T47D (cell line): ENCODE measurements around the gene ZNF853.
"Not testable (repeated sequence)": the region's sequence is repeated elsewhere in the genome, so short reads cannot be mapped to it uniquely, and the experiment has no call there.

Experiments used
- DNase-seq, 2 experiments: peaks; one replicate each; pipeline versions ENCODE4 v3.0.0 to v3.0.0-alpha.2; 2011 to 2012; ENCODE audit warnings: low read depth in 1 of 2, low spot score in 1 of 2
- JUND ChIP-seq: IDR thresholded peaks from 2 replicates; pipeline ENCODE4 v1.6.1; 2012; ENCODE audit warnings: low read depth
- in situ Hi-C: cut with HindIII; loops from 2 replicates; pipeline ENCODE4 v1.10.0; 2016; ENCODE audit warnings: low sequenced_read_pairs, low pct_unique_long_range_greater_than_20kb

ZNF853 gene

GRCh38 chr7:6634021-6634420 is 18.6 kb downstream of the ZNF853 start:
- DNase-seq, result no peak
- no peak for TF ChIP-seq JUND
- in situ Hi-C loops, result no loop called here

- DNase-seq, in situ Hi-C loops: not testable (repeated sequence)
Measured at GRCh38 chr7:6634971-6635370, 19.6 kb downstream of the ZNF853 start.

GRCh38 chr7:6636741-6637543 is 21.5 kb downstream of the ZNF853 start, which contains the start of gene ZNF316:
TSS of gene ZNF316 (plus strand) at chr7:6637318. CDS start at chr7:6642410, 5,092 bp downstream.
- TF ChIP-seq JUND, result no peak
- DNase-seq, result peak; percentile 82 to 97
- in situ Hi-C loops, result no loop called here

GRCh38 chr7:6637544-6638229 is 22.3 kb downstream of the ZNF853 start:
- DNase-seq, result peak; percentile 32 to 83

GRCh38 chr7:6639032-6639431 is 23.6 kb downstream of the ZNF853 start:
- no peak for DNase-seq
- no peak for TF ChIP-seq JUND
- in situ Hi-C loops, result no loop called here

More at GRCh38 chr7:6637544-6638229, 22.3 kb downstream of the ZNF853 start:
- in situ Hi-C loops, result no loop called here
- TF ChIP-seq JUND, result no peak

- TF ChIP-seq JUND, result no peak
- no peak for DNase-seq
- in situ Hi-C loops, result no loop called here
Measured at GRCh38 chr7:6639627-6640026, 24.2 kb downstream of the ZNF853 start.

- TF ChIP-seq JUND, result no peak
- in situ Hi-C loops, result no loop called here
- no peak for DNase-seq
Measured at GRCh38 chr7:6640246-6640721, 24.9 kb downstream of the ZNF853 start.

GRCh38 chr7:6641305-6642035 is 26.1 kb downstream of the ZNF853 start:
- no peak for TF ChIP-seq JUND
- no peak for DNase-seq
- in situ Hi-C loops, result no loop called here

- no peak for TF ChIP-seq JUND
- DNase-seq, result no peak
- in situ Hi-C loops, result no loop called here
Measured at GRCh38 chr7:6642239-6642839, 26.9 kb downstream of the ZNF853 start.

GRCh38 chr7:6642861-6643640 is 27.6 kb downstream of the ZNF853 start:
- TF ChIP-seq JUND, result no peak
- DNase-seq, result no peak
- in situ Hi-C loops, result no loop called here

- in situ Hi-C loops, result no loop called here
- no peak for TF ChIP-seq JUND
- DNase-seq, result no peak
Measured at GRCh38 chr7:6643915-6644625, 28.7 kb downstream of the ZNF853 start.
